Measurements from ENCODE around the gene ZSCAN12. TPM values are rescaled to one million over a fixed set of nuclear protein-coding genes. Genes with fewer than 3 reads are reported as not detected.

The ZSCAN12 gene
- total RNA-seq, 2 donors from 2014 or later = 5.9 to 10.2 TPM

DNA sequence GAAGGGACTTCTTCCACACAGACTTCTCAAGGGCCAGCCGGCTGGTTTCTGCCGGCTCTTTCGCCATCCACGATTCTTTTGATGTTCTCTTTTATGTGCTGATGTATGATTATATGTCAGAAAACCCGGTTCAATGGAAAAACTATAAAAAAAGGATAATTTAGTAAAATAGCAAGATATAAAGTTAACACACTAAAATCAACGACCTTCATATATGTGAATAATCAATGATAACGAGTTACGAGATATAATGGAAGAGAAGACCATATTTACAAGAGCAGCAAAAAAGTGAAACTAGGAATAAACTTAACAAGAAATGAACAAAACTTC is 540 bp upstream of the ZSCAN12 start:
- Histone ChIP-seq H3K27ac (no peak overlapping the region), H3K27me3 (replicated peaks; ENCODE audit: insufficient read depth) (no peaks in the 10 kb centered on the region), H3K36me3 (no peaks in the 10 kb centered on the region), H3K9me3 (no peaks in the 10 kb centered on the region), H3K4me3 (peak overlapping the region; percentile 54 to 55), H3K4me1 (replicated peaks) (no peaks in the 10 kb centered on the region)
- WGBS = 26% methylated on average over 8 of the region's 8 CpGs
- DNase-seq (ENCODE audit: low spot score) = no peak
- TF ChIP-seq, protein P1, sequence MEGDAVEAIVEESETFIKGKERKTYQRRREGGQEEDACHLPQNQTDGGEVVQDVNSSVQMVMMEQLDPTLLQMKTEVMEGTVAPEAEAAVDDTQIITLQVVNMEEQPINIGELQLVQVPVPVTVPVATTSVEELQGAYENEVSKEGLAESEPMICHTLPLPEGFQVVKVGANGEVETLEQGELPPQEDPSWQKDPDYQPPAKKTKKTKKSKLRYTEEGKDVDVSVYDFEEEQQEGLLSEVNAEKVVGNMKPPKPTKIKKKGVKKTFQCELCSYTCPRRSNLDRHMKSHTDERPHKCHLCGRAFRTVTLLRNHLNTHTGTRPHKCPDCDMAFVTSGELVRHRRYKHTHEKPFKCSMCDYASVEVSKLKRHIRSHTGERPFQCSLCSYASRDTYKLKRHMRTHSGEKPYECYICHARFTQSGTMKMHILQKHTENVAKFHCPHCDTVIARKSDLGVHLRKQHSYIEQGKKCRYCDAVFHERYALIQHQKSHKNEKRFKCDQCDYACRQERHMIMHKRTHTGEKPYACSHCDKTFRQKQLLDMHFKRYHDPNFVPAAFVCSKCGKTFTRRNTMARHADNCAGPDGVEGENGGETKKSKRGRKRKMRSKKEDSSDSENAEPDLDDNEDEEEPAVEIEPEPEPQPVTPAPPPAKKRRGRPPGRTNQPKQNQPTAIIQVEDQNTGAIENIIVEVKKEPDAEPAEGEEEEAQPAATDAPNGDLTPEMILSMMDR (IDR thresholded peaks at IDR 0.05) = no peak
- TF ChIP-seq POLR2A (IDR thresholded peaks at IDR 0.05) (no peak), POLR2AphosphoS5 (IDR thresholded peaks at IDR 0.05) (no peak)
- intact Hi-C loops (cut with DNase I) = no loop called here

DNA sequence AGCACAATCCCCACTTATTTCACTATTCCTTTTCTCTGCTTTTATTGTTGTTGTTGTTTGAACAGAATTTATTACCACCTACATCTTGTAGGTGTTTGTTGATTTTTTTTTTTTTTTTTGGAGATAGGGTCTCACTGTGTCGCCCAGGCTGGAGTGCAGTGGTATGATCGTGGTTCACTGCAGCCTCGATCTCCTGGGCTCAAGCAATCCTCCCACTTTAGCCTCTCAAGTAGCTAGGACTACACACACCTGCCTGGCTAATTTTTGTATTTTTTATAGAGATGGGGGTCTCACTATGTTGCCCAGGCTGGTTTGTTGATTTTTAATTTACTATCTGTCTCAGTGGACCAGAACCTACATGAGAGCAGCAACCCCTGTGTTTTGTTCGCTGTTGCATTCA is 3.6 kb downstream of the ZSCAN12 start:
- no peaks in the 10 kb centered on the region for H3K4me1 ChIP-seq (replicated peaks)
- no peaks in the 10 kb centered on the region for H3K9me3 ChIP-seq
- H3K27ac ChIP-seq = no peak overlapping the region
- intact Hi-C loops (cut with DNase I) = no loop called here
- no peak overlapping the region for H3K4me3 ChIP-seq
- H3K36me3 ChIP-seq = no peaks in the 10 kb centered on the region
- no peaks in the 10 kb centered on the region for H3K27me3 ChIP-seq (replicated peaks; ENCODE audit: insufficient read depth)
- 92% methylated on average over 4 of the region's 4 CpGs for WGBS
- DNase-seq (ENCODE audit: low spot score) = no peak
- TF ChIP-seq, protein P1 (IDR thresholded peaks at IDR 0.05) = no peak
- TF ChIP-seq POLR2AphosphoS5 (IDR thresholded peaks at IDR 0.05) (no peak), POLR2A (IDR thresholded peaks at IDR 0.05) (no peak)

DNA sequence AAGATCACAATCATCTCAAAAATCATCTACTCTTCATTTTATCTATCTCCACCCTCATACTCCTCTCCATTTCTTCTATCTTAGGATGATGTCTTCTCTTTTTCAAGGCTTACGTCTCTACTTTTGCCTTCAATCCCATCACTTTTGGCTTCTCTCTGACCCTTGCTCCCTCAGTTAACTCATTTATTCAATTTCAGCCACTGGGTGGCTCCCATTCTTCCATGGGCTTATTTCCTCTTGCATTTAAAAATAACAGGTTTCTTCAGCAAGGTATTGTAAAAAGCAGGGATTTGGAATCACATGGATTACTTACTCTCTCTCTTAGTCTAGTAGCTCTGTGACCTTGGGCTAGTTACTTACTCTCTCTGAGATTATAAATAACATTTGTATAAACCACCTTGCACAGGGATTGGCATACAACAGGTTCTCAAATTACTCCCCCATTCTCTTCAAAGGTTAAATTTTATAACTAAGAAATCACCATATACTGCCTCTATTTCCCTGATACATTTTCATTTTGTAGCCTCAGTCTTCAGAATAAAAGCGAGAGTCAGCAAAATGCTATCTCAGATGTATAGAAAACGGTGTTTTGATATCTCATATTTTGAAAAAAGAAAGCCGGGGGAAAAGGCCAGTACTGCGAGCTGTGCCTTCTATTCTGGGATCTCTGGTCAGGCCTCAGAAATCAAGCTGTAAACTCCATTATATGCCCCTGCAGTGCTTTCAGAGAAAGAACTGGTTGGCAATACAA is 5.5 kb downstream of the ZSCAN12 start:
- Histone ChIP-seq H3K27me3 (replicated peaks; ENCODE audit: insufficient read depth) (no peaks in the 10 kb centered on the region), H3K36me3 (no peaks in the 10 kb centered on the region), H3K9me3 (no peaks in the 10 kb centered on the region), H3K4me1 (replicated peaks) (no peaks in the 10 kb centered on the region), H3K27ac (no peak overlapping the region), H3K4me3 (no peak overlapping the region)
- TF ChIP-seq, protein P1 (IDR thresholded peaks at IDR 0.05) = no peak
- no peak for TF ChIP-seq POLR2A (IDR thresholded peaks at IDR 0.05)
- no peak for TF ChIP-seq POLR2AphosphoS5 (IDR thresholded peaks at IDR 0.05)
- intact Hi-C loops (cut with DNase I) = no loop called here
- no peak for DNase-seq (ENCODE audit: low spot score)
- 91% methylated on average over 5 of the region's 5 CpGs for WGBS

DNA sequence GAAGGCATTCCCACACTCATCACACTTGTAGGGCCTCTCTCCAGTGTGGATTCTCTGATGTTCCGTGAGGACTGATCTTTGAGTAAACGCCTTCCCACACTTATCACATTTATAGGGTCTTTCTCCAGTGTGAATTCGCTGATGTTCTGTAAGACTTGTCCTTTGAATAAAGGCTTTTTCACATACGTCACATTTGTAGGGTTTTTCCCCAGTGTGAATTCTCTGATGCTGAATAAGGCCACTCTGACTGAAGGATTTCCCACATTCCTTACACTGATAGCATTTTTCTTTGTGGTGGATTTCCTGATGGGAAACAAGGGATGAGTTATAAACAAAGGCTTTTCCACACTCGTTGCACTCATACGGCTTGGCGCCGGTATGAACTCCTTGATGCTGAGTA is 8.9 kb downstream of the ZSCAN12 start:
- intact Hi-C loops (cut with DNase I) = no loop called here
- WGBS = 93% methylated on average over 8 of the region's 8 CpGs
- no peak for TF ChIP-seq POLR2A (IDR thresholded peaks at IDR 0.05)
- TF ChIP-seq, protein P1 (IDR thresholded peaks at IDR 0.05) = no peak
- TF ChIP-seq POLR2AphosphoS5 (IDR thresholded peaks at IDR 0.05) = no peak
- H3K27ac ChIP-seq = no peak overlapping the region
- H3K9me3 ChIP-seq = no peaks in the 10 kb centered on the region
- no peaks in the 10 kb centered on the region for H3K36me3 ChIP-seq
- H3K4me1 ChIP-seq (replicated peaks) = no peaks in the 10 kb centered on the region
- no peak for DNase-seq (ENCODE audit: low spot score)
- H3K27me3 ChIP-seq (replicated peaks; ENCODE audit: insufficient read depth) = no peaks in the 10 kb centered on the region
- H3K4me3 ChIP-seq = no peak overlapping the region

DNA sequence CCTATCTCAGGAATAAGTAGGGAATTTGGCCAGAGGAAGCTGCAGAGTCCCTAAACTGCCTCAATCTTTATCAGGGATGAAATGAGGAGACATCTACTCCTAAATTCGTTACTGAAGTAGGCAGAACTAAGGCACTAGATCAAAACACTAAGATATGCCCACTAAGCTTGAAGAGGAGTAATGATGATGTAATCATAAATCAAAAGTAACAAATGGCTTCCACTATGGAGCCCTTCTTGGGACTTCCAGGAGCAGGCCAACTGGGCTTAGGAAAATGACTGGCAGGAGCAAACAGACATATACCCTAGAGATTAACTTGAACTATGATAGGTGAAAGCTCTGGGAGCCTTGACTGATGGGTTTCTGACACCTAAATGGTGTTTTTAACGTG is 15.4 kb downstream of the ZSCAN12 start:
- Histone ChIP-seq H3K4me3 (no peak overlapping the region), H3K36me3 (no peaks in the 10 kb centered on the region)
- intact Hi-C loops (cut with DNase I) = no loop called here

More for the DNA sequence above, 15.4 kb downstream of the ZSCAN12 start:
- no peaks in the 10 kb centered on the region for H3K4me1 ChIP-seq (replicated peaks)
- no peaks in the 10 kb centered on the region for H3K27me3 ChIP-seq (replicated peaks; ENCODE audit: insufficient read depth)
- WGBS = 55% methylated on average over 2 of the region's 2 CpGs
- H3K27ac ChIP-seq = no peak overlapping the region
- H3K9me3 ChIP-seq = no peaks in the 10 kb centered on the region
- no peak for DNase-seq (ENCODE audit: low spot score)
- TF ChIP-seq, protein P1 (IDR thresholded peaks at IDR 0.05) = no peak
- TF ChIP-seq POLR2AphosphoS5 (IDR thresholded peaks at IDR 0.05) = no peak
